DOHH2 (cell line): ENCODE results near the gene DHX30.

Experiments used
- CTCF ChIP-seq: fragments of 200-600 bp; sonication (generic); IDR thresholded peaks from one replicate; pipeline ENCODE4 v1.5.1; 2014; ENCODE audit warnings: antibody characterized with exemption, mild to moderate bottlenecking, low read depth, low read length; ENCODE audit not compliant: poor library complexity, severe bottlenecking
- EZH2phosphoT487 ChIP-seq: fragments of 200-600 bp; sonication (generic); IDR thresholded peaks from 2 replicates; pipeline ENCODE4 v1.6.1; 2017; ENCODE audit warnings: borderline replicate concordance, mild to moderate bottlenecking, antibody characterized with exemption, low read length, moderate library complexity, mixed read lengths

- TF ChIP-seq CTCF: no peak
- no peak for TF ChIP-seq EZH2phosphoT487
Observed at GRCh38 chr3:47817609-47818008, 14.7 kb downstream of the DHX30 start.
